Measurements from ENCODE around the gene UBA5.

The UBA5 gene

DNA sequence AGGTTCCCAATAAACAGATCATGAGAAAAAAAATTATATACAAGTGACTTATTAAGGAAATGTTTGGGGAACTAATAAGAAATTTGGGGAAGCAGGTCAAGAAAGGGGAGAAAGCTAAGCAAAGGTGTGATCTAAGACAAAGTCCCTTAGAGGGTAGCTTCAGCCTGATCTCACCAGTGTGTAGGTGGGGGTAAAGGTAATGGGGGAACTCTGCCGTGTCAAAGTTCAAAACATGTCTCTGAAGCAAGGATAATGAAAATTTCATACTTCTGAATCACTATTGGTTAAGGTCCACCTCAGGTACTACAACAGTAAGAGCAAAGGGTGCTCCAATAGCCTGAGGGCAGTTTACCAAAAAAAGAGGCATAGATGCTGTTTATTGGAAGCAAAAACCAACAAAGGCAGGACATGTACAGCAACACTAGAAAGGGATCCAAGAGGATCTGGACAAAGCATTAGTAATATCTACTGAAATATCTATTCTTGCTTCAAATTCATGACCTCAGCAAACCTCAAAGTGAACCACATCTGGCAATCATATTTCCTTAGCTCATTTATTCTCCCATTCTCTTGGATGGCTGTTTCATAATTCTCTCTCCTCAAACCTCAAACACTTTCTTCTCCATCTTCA, 7.4 kb upstream of the UBA5 start:
- DNase-seq (ENCODE audit: insufficient read length, low spot score) (no peak), FAIRE-seq (no peak)

DNA sequence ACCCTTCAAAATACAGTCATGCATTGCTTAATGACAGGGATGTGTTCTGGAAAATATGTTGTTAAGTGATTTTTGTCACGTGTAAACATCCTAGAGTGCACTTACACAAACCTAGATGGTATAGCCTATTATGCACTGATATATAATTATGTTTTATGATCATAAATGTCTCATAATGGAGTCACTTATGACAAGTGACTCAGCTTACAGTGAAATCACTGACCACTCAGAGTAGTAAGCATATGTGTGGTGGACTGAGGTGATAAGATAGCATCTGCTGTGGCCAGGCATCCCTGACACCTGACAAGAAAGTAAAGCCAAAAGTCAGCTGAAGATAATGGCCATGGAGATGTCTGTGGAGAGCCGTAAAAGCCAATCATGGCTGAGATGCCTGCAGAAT, 5.9 kb upstream of the UBA5 start:
- DNase-seq (ENCODE audit: insufficient read length, low spot score) = no peak
- no peak for FAIRE-seq

DNA sequence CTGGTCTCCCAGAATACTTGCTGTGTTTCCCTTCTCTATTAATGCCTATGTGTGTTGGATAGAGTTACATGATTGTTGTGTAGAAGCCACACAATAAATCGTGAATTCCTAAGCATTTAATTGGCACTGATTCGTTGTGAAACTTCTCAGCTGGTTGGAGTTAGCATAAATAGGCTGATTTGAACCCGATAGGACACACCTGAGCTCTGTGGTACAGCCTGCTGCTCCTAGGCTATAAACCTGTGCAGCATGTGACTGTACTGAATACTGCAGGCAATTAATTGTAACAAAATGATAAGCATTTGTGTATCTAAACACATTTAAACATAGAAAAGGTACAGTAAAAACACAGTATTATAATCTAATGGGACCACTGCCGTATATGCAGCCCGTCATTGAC, 5.4 kb upstream of the UBA5 start:
- FAIRE-seq = peak; percentile 31
- DNase-seq (ENCODE audit: insufficient read length, low spot score) = no peak

DNA sequence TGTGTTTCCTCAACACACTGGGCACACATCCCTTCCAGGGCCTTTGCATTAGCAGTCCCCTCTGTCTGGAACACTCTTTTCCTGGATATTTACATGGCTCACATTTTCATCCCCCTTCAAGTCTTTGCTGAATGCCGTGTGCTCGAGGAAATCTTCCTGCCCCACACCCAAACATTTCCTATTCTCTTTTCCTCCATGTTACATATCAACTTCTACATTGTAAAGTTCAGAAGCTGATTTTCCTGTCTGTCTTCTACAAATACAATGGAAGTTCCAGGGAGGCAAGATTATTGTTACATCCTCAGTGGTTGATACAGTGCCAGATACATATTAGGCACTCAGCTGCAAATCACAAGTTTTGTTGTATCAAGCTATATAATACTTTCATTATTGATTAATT, 4.7 kb upstream of the UBA5 start:
- DNase-seq (ENCODE audit: insufficient read length, low spot score) = no peak
- no peak for FAIRE-seq

DNA sequence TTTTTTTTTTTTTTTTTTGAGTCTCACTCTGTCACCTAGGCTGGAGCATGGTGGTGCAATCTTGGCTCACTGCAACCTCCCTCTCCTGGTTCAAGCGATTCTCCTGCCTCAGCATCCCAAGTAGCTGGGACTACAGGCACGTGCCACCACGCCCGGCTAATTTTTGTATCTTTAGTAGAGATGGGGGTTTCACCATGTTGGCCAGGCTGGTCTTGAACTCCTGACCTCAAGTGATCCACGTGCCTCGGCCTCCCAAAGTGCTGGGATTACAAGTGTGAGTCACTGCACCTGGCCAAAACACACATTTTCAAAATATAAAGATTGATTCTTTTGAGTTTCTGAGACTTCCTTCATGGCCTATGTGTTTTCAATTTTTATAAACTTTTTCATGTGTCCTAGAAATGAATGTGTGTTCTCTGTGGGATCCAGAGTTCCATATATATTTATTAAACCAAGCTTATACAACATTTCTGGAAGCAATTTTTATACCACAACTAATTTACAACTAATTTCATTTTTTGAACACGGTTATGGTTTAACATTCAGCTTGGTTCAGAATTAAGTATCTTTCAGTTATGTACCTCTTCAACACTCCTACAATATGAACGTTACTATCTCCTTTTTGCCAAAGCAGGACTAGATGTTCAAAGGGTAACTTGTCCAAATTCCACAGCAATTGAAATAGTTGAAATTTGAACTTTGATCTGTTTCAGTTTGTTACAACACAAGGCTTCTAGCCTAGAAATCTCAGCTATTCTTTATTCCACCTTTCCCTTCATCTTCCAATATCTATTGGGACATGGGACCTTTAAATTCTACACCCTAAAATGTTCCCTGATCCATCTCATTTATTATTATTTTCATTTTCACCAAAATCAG, 2.0 kb upstream of the UBA5 start:
- FAIRE-seq (no peak), DNase-seq (ENCODE audit: insufficient read length, low spot score) (no peak)

DNA sequence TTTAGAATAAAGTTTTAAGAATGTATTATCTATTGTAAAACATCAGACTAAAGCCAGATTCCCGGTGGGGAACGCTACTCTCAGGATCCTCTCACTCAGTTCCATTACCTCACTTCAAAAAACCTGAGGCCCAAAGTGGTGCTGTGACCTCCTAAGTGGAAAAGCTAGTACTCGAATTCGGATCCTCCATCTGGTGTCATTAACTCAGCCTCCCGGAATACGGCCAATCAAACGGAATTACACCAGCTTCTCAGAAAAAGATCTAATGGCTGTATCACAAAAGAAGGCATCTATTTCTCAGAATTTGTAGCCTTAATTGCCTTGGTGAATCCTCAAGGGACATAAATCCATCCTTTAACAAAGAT, 1.1 kb upstream of the UBA5 start:
- DNase-seq (ENCODE audit: insufficient read length, low spot score) (peak; percentile 22), FAIRE-seq (no peak)

DNA sequence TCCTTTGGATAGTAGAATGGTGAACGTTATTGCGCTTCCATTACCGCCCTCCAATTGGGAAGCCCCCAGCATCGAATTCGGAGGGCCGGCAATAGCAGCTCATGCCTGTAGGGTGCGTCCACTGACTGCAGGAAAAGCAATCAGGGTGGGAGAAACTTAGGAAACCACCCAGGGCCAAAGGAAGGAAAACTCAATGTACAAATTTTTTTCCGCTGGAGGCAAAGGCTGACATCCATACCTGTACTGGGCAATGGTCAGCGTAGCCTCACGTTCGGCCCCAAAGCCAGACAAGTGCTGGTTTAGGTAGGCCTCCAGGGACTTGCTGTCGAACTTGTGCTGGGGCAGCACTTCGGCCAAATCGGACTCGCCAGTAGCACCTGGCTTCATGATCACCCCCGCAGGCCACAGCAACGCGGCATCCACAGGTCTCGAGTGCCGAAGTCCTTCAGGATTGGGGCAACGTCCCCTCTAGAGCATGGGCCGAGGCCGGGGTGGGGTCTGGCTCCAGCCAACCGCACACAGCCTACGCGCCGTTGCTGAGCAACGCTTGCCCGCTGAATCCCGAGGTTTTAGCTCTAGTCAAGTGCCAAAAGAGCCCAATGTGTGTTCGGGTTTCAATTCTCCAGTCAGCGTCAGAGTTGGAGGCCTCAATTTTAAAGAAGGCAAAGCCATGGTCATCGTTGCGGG, 621 bp upstream of the UBA5 start, which contains the start of gene ACAD11:
ACAD11 (minus strand) TSS at position 445 of the 687 bp plus-strand sequence; CDS start at position 387, 58 bp downstream.
- DNase-seq (ENCODE audit: insufficient read length, low spot score) = peak; percentile 57
- FAIRE-seq = peak; percentile 42

DNA sequence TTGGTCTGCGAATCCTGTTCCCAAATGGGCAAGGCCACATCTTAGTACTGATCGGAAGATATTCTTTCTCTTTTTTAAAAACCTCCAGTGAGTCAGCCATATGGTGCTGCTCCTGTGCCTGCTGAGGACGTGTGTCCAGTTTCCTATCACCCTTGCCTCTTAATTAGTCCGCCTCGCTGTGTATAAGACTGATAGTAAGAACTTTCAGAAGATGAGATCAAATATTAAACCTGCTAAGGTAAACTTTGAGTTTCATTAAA, 612 bp downstream of the UBA5 start:
- FAIRE-seq (no peak), DNase-seq (ENCODE audit: insufficient read length, low spot score) (peak; percentile 6)

DNA sequence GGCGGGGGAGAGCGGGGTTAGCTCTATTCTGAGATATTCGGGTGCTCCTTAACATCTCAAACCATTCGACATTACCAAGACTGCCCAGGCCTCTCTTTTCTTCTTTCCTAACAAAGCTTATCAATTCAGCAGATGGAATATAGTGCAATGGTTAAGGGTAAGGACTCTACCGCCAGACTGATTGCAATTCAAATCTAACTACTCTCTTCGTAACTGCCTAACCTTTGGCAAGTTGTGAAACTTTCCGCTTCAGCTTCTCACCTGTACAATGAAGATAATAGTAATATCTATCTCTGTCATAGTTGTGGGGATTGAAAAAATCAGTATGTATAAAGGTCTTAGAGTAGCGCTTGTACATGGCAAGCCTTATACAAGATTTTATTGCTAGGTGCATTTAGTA, 972 bp downstream of the UBA5 start:
- DNase-seq (ENCODE audit: insufficient read length, low spot score) (no peak), FAIRE-seq (no peak)

DNA sequence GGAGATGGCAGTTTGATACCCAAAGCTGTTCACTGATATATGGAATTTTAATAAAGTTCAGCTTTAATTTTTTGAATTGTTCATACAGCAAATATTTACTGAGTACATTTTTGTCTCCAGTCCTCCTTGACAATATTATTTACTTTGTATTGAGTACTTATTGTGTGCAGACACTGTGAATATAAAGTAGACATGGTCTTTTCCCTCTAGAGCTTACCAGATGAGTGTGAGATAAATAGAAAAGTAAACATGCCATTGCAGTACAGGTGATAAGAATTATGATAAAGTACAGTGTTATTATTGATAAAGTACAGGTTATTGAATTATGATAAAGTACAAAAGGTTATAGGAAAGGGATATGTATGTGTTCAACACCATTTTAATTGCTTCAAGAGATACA, 2.1 kb downstream of the UBA5 start:
- DNase-seq (ENCODE audit: insufficient read length, low spot score) = no peak
- FAIRE-seq = no peak

DNA sequence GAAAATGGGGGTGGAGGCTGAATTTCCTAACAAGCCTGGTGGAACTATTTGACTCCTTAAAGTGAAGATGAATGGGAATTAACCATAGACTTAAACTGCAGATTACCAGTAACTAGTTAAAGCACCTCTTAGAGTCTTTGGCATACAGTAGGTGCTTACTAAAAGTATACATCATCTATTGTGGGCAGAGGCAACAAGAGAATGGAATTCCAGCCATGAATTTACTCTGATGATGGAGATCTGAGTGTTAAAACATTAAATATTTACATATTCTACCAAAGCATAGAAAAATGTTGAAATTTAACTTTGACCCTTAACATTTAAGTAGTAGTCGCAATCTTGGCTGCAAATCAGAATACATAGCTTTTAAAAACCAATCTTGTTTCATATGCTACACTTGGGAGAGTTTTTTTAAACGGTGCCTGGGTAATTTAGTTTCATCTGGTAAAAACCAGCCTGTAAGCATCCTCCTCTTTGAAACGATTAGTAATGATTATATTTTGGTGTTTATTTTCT, 5.2 kb downstream of the UBA5 start:
- DNase-seq (ENCODE audit: insufficient read length, low spot score) (no peak), FAIRE-seq (no peak)

DNA sequence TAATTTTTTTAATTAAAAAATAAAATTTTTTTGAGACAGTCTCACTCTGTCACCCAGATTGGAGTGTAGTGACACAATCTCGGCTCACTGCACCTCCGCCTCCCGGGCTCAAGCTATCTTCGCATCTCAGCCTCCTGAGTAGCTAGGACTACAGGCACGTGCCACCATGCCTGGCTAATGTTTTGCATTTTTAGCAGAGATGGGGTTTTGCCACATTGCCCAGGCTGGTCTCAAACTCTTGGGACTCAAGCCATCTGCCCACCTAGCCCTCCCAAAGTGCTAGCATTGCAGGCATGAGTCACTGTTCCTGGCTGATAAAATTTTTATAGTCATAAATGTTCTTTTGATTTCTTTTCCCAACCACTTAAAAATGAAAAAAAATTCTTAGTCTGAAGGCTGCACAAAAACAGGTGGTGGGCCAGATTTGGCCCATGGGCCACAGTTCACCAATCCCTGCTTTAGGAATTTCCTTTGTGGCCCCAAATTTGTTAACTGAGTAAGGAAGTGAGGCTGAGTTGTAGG, 9.2 kb downstream of the UBA5 start:
- FAIRE-seq (no peak), DNase-seq (ENCODE audit: insufficient read length, low spot score) (no peak)

DNA sequence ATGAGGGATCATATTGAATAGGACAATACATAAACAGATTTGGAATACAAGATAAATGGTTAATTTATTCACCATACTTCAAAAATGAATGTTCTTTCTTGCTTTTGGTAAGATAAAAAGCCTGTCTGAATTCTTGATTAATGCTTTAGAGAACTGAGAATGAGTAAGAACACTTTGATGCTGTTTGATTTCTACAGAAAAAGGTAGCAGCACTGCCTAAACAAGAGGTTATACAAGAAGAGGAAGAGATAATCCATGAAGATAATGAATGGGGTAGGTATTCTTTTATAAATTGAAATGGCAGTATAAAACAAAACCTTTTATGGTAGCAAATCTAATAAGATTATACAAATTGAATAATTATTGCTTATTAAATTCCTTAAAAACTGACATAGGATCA, 15.3 kb downstream of the UBA5 start:
- FAIRE-seq = no peak

DNA sequence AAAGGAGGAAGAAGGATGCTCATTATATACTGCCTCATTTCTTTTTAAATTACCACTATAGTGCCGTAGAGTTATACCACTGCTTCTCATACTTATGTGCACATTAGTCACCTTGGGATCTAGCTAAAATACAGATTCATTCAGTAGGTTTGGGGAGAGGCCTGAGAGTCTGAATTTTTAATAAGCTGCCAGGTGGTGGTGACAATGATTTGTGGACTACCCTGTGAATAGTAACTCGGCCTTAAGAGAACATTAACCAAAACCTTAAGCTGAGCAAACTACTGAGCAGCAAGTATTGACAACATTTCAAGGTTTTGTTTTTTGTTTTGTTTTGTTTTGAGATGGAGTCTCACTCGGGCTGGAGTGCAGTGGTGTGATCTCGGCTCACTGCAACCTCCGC, 19.8 kb downstream of the UBA5 start:
- DNase-seq (ENCODE audit: insufficient read length, low spot score) = no peak

More for the DNA sequence above, 15.3 kb downstream of the UBA5 start:
- DNase-seq (ENCODE audit: insufficient read length, low spot score) = no peak

DNA sequence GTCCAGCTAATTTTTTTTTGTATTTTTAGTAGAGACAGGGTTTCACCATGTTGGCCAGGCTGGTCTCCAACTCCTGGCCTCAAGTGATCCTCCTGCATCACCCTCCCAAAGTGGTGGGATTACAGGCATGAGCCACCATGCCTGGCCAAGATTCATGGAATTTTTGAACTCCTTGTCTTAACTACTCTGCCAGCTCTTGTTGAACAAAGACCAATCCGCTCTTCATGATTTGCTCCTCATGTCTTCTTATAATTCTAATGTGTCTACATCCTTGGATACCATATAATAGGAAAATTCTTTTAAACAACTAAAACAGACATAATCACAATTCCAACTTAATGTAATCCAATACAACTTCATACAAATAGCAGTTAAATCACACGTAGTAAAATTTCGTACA, 21.3 kb downstream of the UBA5 start:
- DNase-seq (ENCODE audit: insufficient read length, low spot score) (no peak), FAIRE-seq (no peak)

More for the DNA sequence above, 19.8 kb downstream of the UBA5 start:
- no peak for FAIRE-seq

DNA sequence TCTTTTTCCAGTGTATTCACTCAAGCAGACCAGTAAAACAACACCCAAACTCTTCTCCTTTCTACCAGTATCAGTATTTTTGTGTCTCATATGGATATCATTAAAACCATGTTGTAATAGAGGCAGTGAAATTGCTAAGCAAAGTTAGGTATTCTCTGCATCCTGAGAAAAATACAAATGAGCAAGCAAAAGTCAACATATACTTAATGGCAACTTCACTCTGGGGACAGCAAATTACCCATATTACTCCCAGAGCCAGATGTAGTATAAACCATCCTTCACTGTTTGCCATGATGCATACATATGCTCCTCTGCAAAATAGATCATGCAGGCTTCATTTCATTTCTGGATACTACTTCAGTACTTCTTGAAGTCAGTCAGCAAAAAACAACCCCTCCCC, 22.1 kb downstream of the UBA5 start:
- no peak for FAIRE-seq
- DNase-seq (ENCODE audit: insufficient read length, low spot score) = no peak

DNA sequence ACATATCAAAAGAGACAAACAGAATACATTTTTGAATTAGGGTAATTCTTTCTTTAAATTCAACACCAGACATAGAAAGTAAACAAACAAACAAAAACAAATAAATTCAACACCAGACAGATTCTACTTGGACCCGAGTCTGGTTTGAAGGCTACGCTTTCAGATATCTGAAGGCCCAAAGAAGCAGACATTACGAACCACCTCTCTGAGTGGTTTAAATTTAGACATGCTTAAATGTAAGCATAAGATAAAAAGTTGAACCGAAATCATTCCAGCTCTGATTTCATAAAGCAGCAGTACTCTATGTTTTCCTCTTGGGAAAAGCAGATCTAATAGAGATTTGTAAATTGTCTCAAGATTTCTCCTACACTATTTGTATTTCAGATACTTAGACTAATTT, 29.9 kb downstream of the UBA5 start:
- FAIRE-seq (no peak), DNase-seq (ENCODE audit: insufficient read length, low spot score) (no peak)

DNA sequence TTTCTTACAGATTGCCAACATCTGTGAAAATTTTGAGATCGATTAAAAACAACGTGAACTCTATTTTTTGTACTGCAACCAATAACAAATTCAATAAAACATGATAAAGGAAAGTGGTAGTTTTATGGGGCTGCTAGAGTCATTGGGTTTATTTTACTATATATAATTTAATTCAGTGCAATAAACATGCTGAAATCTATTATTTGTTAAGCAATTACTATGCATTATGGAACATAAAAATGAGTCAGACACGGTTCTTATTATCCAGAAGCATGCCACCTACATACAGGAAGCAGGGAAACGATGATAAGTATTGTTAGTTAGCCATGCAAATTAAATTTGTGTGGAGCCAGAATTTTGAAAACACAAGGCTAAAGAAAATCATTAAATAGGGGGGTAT, 34.9 kb downstream of the UBA5 start:
- DNase-seq (ENCODE audit: insufficient read length, low spot score) = no peak
- FAIRE-seq = no peak

DNA sequence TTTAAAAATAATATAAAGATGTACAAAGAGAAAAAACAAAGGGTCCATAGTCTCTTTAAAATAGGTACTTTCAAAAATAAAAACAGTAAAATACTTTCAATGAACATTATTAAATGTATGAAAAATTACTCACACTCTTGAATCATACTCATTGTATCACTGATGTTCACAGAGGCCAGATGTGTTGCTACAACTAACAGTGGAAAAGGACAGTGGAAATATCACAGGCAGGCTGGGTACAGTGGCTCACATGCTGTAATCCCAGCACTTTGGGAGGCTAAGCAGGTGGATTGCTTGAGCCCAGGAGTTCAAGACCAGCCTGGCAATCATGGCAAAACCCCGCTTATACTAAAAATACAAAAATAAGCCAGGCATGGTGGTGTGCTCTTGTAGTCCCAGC, 35.3 kb downstream of the UBA5 start:
- FAIRE-seq = no peak

DNA sequence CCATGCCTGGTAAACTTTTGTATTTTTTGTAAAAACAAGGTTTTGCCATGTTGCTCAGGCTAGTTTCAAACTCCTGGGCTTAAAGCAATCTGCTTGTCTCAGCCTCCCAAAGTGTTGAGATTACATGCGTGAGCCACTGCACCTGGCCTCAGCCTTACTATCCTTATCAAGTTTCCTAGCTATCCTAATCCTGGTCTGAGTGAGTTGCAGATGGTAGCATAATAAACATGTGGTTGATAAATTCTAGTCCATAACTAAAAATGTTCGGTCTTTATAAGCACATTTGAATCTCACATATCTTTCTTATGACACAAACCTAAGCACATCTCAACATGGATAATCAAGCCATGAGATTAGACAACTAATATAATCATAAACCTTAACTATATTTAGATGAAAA, 43.6 kb downstream of the UBA5 start:
- FAIRE-seq = no peak

More for the DNA sequence above, 35.3 kb downstream of the UBA5 start:
- DNase-seq (ENCODE audit: insufficient read length, low spot score) = no peak

DNA sequence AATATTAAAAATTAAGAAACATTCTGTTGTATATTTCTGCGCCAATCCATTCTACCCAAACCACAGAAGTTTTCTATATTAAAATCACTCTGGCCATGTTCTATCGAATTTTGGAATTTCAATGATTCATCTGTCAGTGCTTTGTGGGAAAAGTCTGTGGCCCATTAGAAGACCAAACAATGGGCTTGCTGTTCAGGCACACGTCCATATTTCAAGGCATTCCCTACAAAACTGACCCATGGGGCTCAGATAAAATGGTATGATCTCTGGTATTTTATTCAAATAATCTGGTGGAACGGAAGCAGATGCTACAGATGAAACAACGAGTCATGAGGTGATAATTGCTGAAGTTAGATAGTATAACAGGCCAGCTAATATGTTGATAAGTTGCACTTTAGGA, 49.6 kb downstream of the UBA5 start:
- FAIRE-seq (no peak), DNase-seq (ENCODE audit: insufficient read length, low spot score) (no peak)

More for the DNA sequence above, 43.6 kb downstream of the UBA5 start:
- DNase-seq (ENCODE audit: insufficient read length, low spot score) = no peak
